ENCODE data around the gene OLFM1.

OLFM1 gene

GRCh38 chr9:135166565-135166964 lies 79.1 kb downstream of the OLFM1 start:
- H3K9ac ChIP-seq (ENCODE audit: low read length), result no peak overlapping the region
- no peaks in the 10 kb centered on the region for H3K9me3 ChIP-seq (ENCODE audit: control insufficient read depth, low read depth, low read length)
- peaks cover 15% of the 10 kb centered on the region for H3K4me1 ChIP-seq (ENCODE audit: control insufficient read depth, low read depth, low read length)
- H3K27me3 ChIP-seq (ENCODE audit: control insufficient read depth, insufficient read depth, low read length), result peaks cover 5% of the 10 kb centered on the region
- H3K27ac ChIP-seq (ENCODE audit: low read length), result no peak overlapping the region
- no peaks in the 10 kb centered on the region for H3K36me3 ChIP-seq (ENCODE audit: control insufficient read depth, low read depth, low read length)
- H3K4me3 ChIP-seq (ENCODE audit: low read length), result no peak overlapping the region

GRCh38 chr9:135167356-135167755 lies 79.9 kb downstream of the OLFM1 start:
- no peaks in the 10 kb centered on the region for H3K9me3 ChIP-seq (ENCODE audit: control insufficient read depth, low read depth, low read length)
- no peak overlapping the region for H3K9ac ChIP-seq (ENCODE audit: low read length)
- H3K27ac ChIP-seq (ENCODE audit: low read length), result no peak overlapping the region
- no peaks in the 10 kb centered on the region for H3K36me3 ChIP-seq (ENCODE audit: control insufficient read depth, low read depth, low read length)
- peaks cover 15% of the 10 kb centered on the region for H3K4me1 ChIP-seq (ENCODE audit: control insufficient read depth, low read depth, low read length)
- H3K27me3 ChIP-seq (ENCODE audit: control insufficient read depth, insufficient read depth, low read length), result peaks cover 5% of the 10 kb centered on the region
- no peak overlapping the region for H3K4me3 ChIP-seq (ENCODE audit: low read length)

GRCh38 chr9:135167849-135168655 lies 80.6 kb downstream of the OLFM1 start:
- H3K9ac ChIP-seq (ENCODE audit: low read length), result no peak overlapping the region
- no peak overlapping the region for H3K27ac ChIP-seq (ENCODE audit: low read length)
- peaks cover 5% of the 10 kb centered on the region for H3K27me3 ChIP-seq (ENCODE audit: control insufficient read depth, insufficient read depth, low read length)
- H3K9me3 ChIP-seq (ENCODE audit: control insufficient read depth, low read depth, low read length), result no peaks in the 10 kb centered on the region
- H3K36me3 ChIP-seq (ENCODE audit: control insufficient read depth, low read depth, low read length), result no peaks in the 10 kb centered on the region
- H3K4me1 ChIP-seq (ENCODE audit: control insufficient read depth, low read depth, low read length), result peaks cover 15% of the 10 kb centered on the region
- no peak overlapping the region for H3K4me3 ChIP-seq (ENCODE audit: low read length)

GRCh38 chr9:135169709-135170226 lies 82.3 kb downstream of the OLFM1 start:
- Histone ChIP-seq H3K4me1 (ENCODE audit: control insufficient read depth, low read depth, low read length) (peaks cover 11% of the 10 kb centered on the region), H3K4me3 (ENCODE audit: low read length) (no peak overlapping the region), H3K9ac (ENCODE audit: low read length) (no peak overlapping the region), H3K9me3 (ENCODE audit: control insufficient read depth, low read depth, low read length) (no peaks in the 10 kb centered on the region), H3K27me3 (ENCODE audit: control insufficient read depth, insufficient read depth, low read length) (peaks cover under 1% of the 10 kb centered on the region), H3K36me3 (ENCODE audit: control insufficient read depth, low read depth, low read length) (no peaks in the 10 kb centered on the region), H3K27ac (ENCODE audit: low read length) (no peak overlapping the region)

- H3K27me3 ChIP-seq (ENCODE audit: control insufficient read depth, insufficient read depth, low read length), result no peaks in the 10 kb centered on the region
- no peaks in the 10 kb centered on the region for H3K9me3 ChIP-seq (ENCODE audit: control insufficient read depth, low read depth, low read length)
- H3K9ac ChIP-seq (ENCODE audit: low read length), result no peak overlapping the region
- H3K4me1 ChIP-seq (ENCODE audit: control insufficient read depth, low read depth, low read length), result peaks cover 6% of the 10 kb centered on the region
- no peaks in the 10 kb centered on the region for H3K36me3 ChIP-seq (ENCODE audit: control insufficient read depth, low read depth, low read length)
- no peak overlapping the region for H3K4me3 ChIP-seq (ENCODE audit: low read length)
- no peak overlapping the region for H3K27ac ChIP-seq (ENCODE audit: low read length)
Observed at GRCh38 chr9:135170535-135170934, 83.1 kb downstream of the OLFM1 start.

All from iPS-18a (cell line).